ENCODE results near the gene EPO.
"Not testable (repeated sequence)": the region's sequence is repeated elsewhere in the genome, so short reads cannot be mapped to it uniquely, and the experiment has no call there.

Gene EPO

GRCh38 chr7:100736671-100737070 lies 16.4 kb downstream of the EPO start:
- no peak for DNase-seq (ENCODE audit: low spot score)

- DNase-seq (ENCODE audit: low spot score) = no peak
Measured at GRCh38 chr7:100739934-100740333, 19.7 kb downstream of the EPO start.

GRCh38 chr7:100744605-100745004 lies 24.3 kb downstream of the EPO start:
- no peak for DNase-seq (ENCODE audit: low spot score)

GRCh38 chr7:100745184-100745583 lies 24.9 kb downstream of the EPO start:
- DNase-seq (ENCODE audit: low spot score) = peak; percentile 47

- no peak for DNase-seq (ENCODE audit: low spot score)
Measured at GRCh38 chr7:100752994-100753393, 32.7 kb downstream of the EPO start.

GRCh38 chr7:100753750-100754149 lies 33.5 kb downstream of the EPO start:
- DNase-seq (ENCODE audit: low spot score) = no peak

- DNase-seq (ENCODE audit: low spot score) = no peak
Measured at GRCh38 chr7:100759357-100760171, 39.3 kb downstream of the EPO start.

GRCh38 chr7:100762841-100763240 lies 42.6 kb downstream of the EPO start:
- DNase-seq (ENCODE audit: low spot score) = not testable (repeated sequence)

- no peak for DNase-seq (ENCODE audit: low spot score)
Measured at GRCh38 chr7:100763556-100764140, 43.4 kb downstream of the EPO start.

- no peak for DNase-seq (ENCODE audit: low spot score)
Measured at GRCh38 chr7:100764841-100765240, 44.6 kb downstream of the EPO start.

GRCh38 chr7:100765250-100765649 lies 45.0 kb downstream of the EPO start:
- DNase-seq (ENCODE audit: low spot score) = no peak

GRCh38 chr7:100768784-100769183 lies 48.5 kb downstream of the EPO start:
- DNase-seq (ENCODE audit: low spot score) = no peak

All from pons (tissue), 1 donor.